Gastrocnemius medialis (tissue), 4 donors: ENCODE measurements around the gene DRAM1.

ENCODE experiments used
- CTCF ChIP-seq, 5 experiments: fragments of 450-650 bp in 3 of 5; fragments of 200-600 bp in 2 of 5; sonication (generic) in 2 of 5; IDR thresholded peaks in 4 of 5; conservative IDR thresholded peaks in 1 of 5; 1 replicate in 4 of 5; 2 replicates in 1 of 5; pipeline ENCODE4 v1.5.1; 2016 to 2019; ENCODE audit warnings: antibody characterized with exemption in 5 of 5, mild to moderate bottlenecking in 3 of 5, moderate library complexity in 3 of 5
- POLR2A ChIP-seq, 2 donors: fragments of 450-650 bp; IDR thresholded peaks; one replicate each; pipeline ENCODE4 v1.6.1; 2017; ENCODE audit warnings: antibody characterized with exemption in 2 of 2, mild to moderate bottlenecking in 2 of 2, moderate library complexity in 2 of 2

DNA sequence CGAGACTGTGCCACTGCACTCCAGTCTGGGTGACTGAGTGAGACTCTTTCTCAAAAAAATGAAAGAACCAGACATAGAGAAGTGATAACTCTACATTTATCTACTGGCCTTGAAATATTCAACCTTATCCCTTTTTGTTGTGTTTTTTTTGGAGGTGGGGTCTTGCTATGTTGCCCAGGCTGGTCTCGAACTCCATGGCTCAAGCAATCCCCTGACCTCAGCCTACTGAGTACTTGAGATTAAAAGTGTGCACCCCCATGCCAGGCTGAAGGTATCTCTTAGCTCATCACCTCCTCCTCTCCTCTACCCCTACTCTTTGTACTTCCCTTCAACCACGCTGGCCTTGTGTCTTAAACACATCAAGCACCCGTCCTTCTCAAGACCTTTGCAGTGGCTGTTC, 3.8 kb downstream of the DRAM1 start:
- no peak for TF ChIP-seq CTCF (IDR thresholded peaks at IDR 0.05 in 4 of 5, conservative IDR thresholded peaks at IDR 0.05 in 1 of 5)
- no peak for TF ChIP-seq POLR2A (IDR thresholded peaks at IDR 0.05)
